ENCODE measurements around the gene CATSPERZ. TPM values are rescaled to one million over a fixed set of nuclear protein-coding genes. Genes with fewer than 3 reads are reported as not detected.

CATSPERZ gene
- total RNA-seq, 2 experiments from 2014 or later = 0.39 TPM; not detected in 1

DNA sequence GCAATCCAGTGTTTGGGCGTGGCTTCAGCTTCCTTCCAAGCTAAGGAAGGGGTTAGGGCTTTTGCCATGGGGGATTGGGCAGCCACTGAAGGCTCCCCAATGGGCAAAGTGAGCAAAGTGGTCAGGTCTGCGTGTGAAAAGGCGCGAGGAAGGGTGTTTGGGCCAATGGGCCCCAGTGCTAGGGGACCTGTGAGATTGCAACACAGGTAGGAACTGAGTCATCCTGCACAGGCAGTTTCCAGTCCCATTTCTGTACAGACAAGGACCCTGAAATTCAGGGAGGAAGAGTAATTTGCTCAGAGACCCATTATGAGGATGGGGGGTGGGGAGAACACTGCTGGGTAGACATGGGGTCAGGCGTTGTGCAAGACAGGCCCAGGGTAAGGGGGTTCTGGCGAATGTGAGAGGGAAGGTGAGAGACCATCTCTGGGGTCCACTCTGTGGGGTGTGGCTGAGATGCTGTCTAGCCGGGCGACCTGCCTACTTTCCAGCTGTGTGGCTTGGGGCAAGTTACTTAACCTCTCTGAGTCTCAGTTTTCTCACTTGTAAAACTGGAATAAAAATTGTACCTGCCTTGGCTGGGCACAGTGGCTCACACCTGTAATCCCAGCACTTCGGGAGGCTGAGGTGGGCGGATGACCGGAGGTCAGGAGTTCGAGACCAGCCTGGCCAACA lies 47.2 kb downstream of the CATSPERZ start:
- Mint-ChIP-seq H3K36me3 (ENCODE audit: low read depth) (peaks cover 23% of the 10 kb centered on the region), H3K27me3 (no peaks in the 10 kb centered on the region), H3K4me1 (peaks cover 2% of the 10 kb centered on the region), H3K9me3 (ENCODE audit: low read depth) (no peaks in the 10 kb centered on the region), H3K27ac (no peak overlapping the region), H3K4me3 (no peak overlapping the region)
- CTCF ChIA-PET = interaction anchor here (0.6 to 0.9 kb wide), 4 partner anchors 11 to 721 kb away, joined by 3 read pairs; no protein-coding TSS in a partner anchor
- ATAC-seq (no peak), DNase-seq (no peak)
- intact Hi-C loops (cut with DNase I, micrococcal nuclease) = loop anchor here in 1 of 2 experiments (10.0 kb wide), 1 partner anchor 767 kb away; the partner anchor contains the start of genes TM7SF2 and ZNHIT2
- POLR2A ChIA-PET = no interaction called here

DNA sequence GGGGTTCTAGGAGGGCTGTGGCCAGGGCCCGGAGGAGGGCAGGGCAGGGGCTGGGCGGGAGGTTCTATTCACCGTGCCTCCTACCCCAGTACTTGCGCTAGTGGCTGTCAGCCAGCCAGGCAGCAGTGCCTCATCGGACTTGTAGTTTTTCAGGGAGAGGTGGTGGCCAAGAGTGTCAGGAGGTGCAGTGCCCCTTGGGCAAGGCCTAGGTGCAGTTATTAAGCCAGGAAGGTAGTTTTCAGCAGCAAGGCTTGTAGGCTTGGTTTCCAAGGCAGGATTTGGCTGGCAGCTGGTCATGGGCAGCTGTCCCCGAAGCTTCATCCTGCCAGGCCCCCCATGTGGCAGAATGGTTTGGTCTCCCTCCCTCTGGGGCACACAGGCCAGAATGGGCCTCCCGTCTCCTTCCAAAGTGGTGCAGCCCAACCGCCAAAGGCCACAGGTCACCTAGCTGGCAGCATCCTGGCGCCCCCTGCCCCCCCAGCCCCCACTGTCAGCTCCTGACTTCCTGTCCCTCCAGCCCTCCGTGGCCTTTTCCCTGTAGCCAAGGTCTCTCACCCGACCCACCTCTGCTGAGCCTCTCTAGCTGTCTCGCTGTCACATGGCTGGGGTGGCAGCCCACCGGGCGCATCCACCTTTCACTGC lies 48.3 kb downstream of the CATSPERZ start:
- H3K4me3 Mint-ChIP-seq = no peak overlapping the region
- ChIA-PET POLR2A (no interaction called here), CTCF (interaction anchor here (1.1 kb wide), 2 partner anchors 12 to 101 kb away, joined by 3 to 6 read pairs; no protein-coding TSS in a partner anchor)
- ATAC-seq (no peak), DNase-seq (no peak)
- H3K9me3 Mint-ChIP-seq (ENCODE audit: low read depth) = no peaks in the 10 kb centered on the region
- H3K4me1 Mint-ChIP-seq = no peaks in the 10 kb centered on the region
- peaks cover 21% of the 10 kb centered on the region for H3K36me3 Mint-ChIP-seq (ENCODE audit: low read depth)
- H3K27me3 Mint-ChIP-seq = no peaks in the 10 kb centered on the region
- intact Hi-C loops (cut with DNase I, micrococcal nuclease) = loop anchor here in 1 of 2 experiments (10.0 kb wide), 1 partner anchor 766 kb away; the partner anchor contains the start of genes TM7SF2 and ZNHIT2
- no peak overlapping the region for H3K27ac Mint-ChIP-seq

DNA sequence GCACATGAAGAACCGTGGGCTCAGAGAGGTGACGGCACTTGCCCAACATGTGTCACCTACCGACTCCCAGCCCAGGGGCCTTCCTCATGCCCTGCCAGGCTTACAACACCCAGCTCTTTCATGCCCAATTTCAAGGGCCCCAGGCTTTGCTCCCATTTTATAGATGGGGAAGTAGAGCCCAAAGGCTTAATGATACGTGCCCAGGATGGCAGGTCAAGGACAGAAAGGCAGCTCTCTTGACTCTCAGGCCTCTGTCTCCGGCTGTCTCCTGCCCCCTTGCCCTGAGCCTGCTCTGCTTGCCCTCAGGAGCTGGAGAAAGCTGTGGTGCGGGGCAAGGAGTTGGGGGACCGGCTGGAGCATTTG lies 48.8 kb downstream of the CATSPERZ start:
- no peaks in the 10 kb centered on the region for H3K4me1 Mint-ChIP-seq
- H3K27ac Mint-ChIP-seq = no peak overlapping the region
- H3K27me3 Mint-ChIP-seq = no peaks in the 10 kb centered on the region
- peaks cover 21% of the 10 kb centered on the region for H3K36me3 Mint-ChIP-seq (ENCODE audit: low read depth)
- intact Hi-C loops (cut with DNase I, micrococcal nuclease) = loop anchor here in 1 of 2 experiments (10.0 kb wide), 1 partner anchor 766 kb away; the partner anchor contains the start of genes TM7SF2 and ZNHIT2
- no peak overlapping the region for H3K4me3 Mint-ChIP-seq
- ChIA-PET CTCF (interaction anchor here (1.1 kb wide), 2 partner anchors 11 to 100 kb away, joined by 3 to 6 read pairs; no protein-coding TSS in a partner anchor), POLR2A (no interaction called here)
- ATAC-seq (no peak), DNase-seq (no peak)
- H3K9me3 Mint-ChIP-seq (ENCODE audit: low read depth) = no peaks in the 10 kb centered on the region

DNA sequence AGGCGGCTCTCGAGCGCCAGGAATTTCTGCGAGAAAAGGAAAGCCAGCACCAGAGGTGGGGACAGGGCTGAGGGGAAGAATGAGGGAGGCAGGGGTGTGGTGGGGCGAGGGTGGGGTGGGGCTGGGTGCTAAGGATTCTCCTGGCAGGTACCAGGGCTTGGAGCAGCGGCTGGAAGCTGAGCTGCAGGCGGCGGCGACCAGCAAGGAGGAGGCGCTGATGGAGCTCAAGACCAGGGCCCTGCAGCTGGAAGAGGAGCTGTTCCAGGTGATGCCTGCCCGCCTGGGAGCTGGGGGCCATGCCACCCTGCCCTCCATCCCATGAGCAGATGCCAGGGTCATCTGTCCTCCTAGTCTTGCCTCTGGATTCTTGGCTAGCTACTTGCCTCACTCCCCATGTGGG lies 49.2 kb downstream of the CATSPERZ start:
- POLR2A ChIA-PET = interaction anchor here (0.6 kb wide), 1 partner anchor 145 kb away, joined by 5 read pairs; no protein-coding TSS in a partner anchor
- Mint-ChIP-seq H3K4me1 (no peaks in the 10 kb centered on the region), H3K4me3 (no peak overlapping the region), H3K36me3 (ENCODE audit: low read depth) (peaks cover 18% of the 10 kb centered on the region), H3K27ac (no peak overlapping the region), H3K9me3 (ENCODE audit: low read depth) (no peaks in the 10 kb centered on the region), H3K27me3 (no peaks in the 10 kb centered on the region)
- no peak for ATAC-seq
- no peak for DNase-seq
- CTCF ChIA-PET = interaction anchor here (1.1 kb wide), 2 partner anchors 11 to 100 kb away, joined by 3 to 6 read pairs; no protein-coding TSS in a partner anchor
- intact Hi-C loops (cut with DNase I, micrococcal nuclease) = loop anchor here in 1 of 2 experiments (10.0 kb wide), 1 partner anchor 765 kb away; the partner anchor contains the start of genes TM7SF2 and ZNHIT2

DNA sequence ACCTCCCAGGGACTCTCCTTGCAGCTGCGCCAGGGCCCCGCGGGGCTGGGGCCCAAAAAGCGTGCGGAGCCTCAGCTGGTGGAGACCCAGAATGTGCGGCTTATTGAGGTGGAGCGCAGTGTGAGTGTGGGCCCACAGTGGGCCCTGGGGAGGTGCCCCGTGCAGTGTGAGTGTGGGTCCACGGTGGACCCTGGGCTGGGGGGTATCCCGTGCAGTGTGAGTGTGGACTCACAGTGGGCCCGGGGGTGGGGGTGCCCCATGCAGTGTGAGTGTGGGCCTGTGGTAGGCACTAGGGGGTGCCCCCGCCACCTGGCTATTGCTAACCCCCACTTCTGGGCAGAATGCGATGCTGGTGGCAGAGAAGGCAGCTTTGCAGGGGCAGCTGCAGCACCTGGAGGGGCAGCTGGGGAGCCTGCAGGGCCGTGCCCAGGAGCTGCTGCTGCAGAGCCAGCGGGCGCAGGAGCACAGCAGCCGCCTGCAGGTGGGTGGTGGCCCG lies 51.0 kb downstream of the CATSPERZ start:
- Mint-ChIP-seq H3K36me3 (ENCODE audit: low read depth) (peaks cover 11% of the 10 kb centered on the region), H3K9me3 (ENCODE audit: low read depth) (no peaks in the 10 kb centered on the region), H3K27ac (no peak overlapping the region), H3K4me3 (no peak overlapping the region), H3K4me1 (peaks cover 6% of the 10 kb centered on the region), H3K27me3 (no peaks in the 10 kb centered on the region)
- no peak for ATAC-seq
- CTCF ChIA-PET = no interaction called here
- DNase-seq = no peak
- POLR2A ChIA-PET = no interaction called here
- intact Hi-C loops (cut with DNase I, micrococcal nuclease) = no loop called here

DNA sequence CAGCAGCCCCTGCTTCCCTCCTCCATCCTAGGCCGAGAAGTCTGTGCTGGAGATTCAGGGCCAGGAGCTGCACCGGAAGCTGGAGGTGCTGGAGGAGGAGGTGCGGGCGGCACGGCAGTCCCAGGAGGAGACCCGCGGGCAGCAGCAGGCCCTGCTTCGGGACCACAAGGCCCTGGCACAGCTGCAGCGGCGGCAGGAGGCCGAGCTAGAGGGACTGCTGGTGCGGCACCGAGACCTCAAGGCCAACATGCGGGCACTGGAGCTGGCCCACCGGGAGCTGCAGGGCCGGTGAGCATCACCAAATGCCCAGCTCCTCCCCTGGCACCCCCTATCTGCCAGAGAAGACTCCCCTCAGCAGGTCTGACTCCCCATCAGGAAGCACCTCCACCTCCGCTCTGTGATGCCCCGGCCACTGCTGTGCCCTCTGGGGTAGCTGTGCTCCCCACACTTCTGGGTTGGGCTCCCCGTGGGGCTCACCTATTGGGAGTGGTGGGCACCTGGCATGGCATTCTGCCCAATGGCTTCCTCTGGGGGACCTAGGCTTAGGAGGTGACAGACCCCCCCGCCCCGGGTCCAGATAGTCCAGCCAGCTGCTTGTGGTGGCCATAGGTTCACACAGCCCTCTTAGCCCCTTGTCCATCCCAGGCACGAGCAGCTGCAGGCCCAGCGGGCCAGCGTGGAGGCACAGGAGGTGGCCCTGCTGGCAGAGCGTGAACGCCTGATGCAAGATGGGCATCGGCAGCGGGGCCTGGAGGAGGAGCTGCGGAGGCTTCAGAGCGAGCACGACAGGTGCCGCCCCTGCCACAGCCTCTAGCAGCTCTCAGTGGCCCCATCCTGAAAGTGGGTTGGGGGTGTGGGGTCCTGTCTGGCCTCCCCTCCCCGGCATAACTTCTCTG lies 52.2 kb downstream of the CATSPERZ start:
- H3K27ac Mint-ChIP-seq = no peak overlapping the region
- H3K27me3 Mint-ChIP-seq = no peaks in the 10 kb centered on the region
- intact Hi-C loops (cut with DNase I, micrococcal nuclease) = no loop called here
- ChIA-PET POLR2A (interaction anchor here (0.6 kb wide), 1 partner anchor 11 kb away, joined by 3 read pairs; no protein-coding TSS in a partner anchor), CTCF (interaction anchor here (0.7 to 1.1 kb wide), 2 partner anchors 21 to 28 kb away, joined by 3 read pairs; no protein-coding TSS in a partner anchor)
- no peaks in the 10 kb centered on the region for H3K9me3 Mint-ChIP-seq (ENCODE audit: low read depth)
- ATAC-seq (no peak), DNase-seq (no peak)
- peaks cover 13% of the 10 kb centered on the region for H3K36me3 Mint-ChIP-seq (ENCODE audit: low read depth)
- H3K4me1 Mint-ChIP-seq = peaks cover 9% of the 10 kb centered on the region
- no peak overlapping the region for H3K4me3 Mint-ChIP-seq

DNA sequence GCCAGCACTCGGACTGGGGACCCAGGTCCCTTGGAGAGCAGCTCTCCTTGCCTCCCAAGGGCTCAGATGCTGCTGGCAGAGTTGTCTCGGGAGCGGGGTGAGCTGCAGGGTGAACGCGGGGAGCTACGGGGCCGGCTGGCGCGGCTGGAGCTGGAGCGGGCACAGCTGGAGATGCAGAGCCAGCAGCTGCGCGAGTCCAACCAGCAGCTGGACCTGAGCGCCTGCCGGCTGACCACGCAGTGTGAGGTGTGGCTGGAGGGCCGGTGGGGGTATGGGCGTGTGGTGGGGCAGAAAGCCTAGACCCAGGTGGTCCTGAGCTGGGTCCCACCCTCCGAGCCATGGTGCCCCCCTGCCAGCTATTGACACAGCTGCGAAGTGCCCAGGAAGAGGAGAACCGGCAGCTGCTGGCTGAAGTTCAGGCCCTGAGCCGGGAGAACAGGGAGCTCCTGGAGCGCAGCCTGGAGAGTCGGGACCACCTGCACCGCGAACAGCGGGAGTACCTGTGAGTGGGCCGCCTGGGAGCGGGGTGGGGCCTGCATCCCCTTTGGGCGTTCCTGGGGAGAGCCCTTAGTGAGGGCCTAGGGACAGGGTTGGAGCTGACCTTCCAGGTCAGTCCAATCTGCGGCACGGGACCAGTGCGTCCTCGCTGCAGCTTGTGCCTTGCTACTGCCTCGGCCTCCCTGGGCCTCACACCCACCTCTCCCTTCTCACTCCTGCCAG lies 53.0 kb downstream of the CATSPERZ start:
- ATAC-seq = no peak

DNA sequence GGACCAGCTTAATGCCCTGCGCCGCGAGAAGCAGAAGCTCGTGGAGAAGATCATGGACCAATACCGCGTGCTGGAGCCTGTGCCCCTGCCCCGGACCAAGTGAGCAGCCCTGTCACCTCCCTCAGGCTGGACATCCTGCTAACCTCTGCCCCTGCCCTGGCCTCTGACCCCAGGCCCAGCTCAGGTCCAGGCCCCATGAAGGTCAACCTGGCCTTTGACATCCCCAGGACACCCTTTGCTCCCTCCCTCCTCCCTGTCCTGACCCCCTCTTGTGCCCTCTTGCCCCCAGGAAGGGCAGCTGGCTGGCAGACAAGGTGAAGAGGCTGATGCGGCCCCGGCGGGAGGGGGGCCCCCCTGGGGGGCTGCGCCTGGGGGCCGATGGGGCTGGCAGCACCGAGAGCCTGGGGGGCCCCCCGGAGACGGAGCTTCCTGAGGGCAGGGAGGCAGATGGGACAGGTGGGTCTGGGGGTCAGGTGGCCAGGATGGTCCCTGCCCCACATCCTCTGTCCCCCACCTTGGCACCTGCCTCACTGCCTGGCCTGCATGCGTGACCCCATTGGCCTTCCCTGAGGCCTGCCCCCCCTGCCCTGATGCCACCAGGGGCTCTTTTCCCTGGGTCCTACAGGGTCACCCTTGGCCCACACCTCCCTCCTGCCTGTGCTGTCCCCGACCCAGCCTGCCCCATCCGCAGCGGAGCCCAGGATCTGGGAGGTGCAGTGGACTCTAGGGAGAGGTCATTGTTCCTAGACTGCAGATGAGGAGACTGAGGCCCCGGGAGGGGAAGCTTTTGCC lies 53.8 kb downstream of the CATSPERZ start:
- POLR2A ChIA-PET = interaction anchor here (0.5 to 1.2 kb wide), 2 partner anchors 14 to 36 kb away, joined by 4 to 6 read pairs; partner anchors contain the start of genes CCDC88B, PRDX5 and TRMT112
- Mint-ChIP-seq H3K4me3 (no peak overlapping the region), H3K9me3 (ENCODE audit: low read depth) (no peaks in the 10 kb centered on the region), H3K27me3 (no peaks in the 10 kb centered on the region), H3K36me3 (ENCODE audit: low read depth) (peaks cover 11% of the 10 kb centered on the region), H3K4me1 (peaks cover 21% of the 10 kb centered on the region), H3K27ac (no peak overlapping the region)
- ATAC-seq = no peak
- CTCF ChIA-PET = interaction anchor here (0.7 to 1.1 kb wide), 3 partner anchors 8 to 250 kb away, joined by 3 to 4 read pairs (median 3); no protein-coding TSS in a partner anchor
- no peak for DNase-seq
- intact Hi-C loops (cut with DNase I, micrococcal nuclease) = no loop called here

More for the DNA sequence above, 53.0 kb downstream of the CATSPERZ start:
- ChIA-PET CTCF (interaction anchor here (0.7 to 1.1 kb wide), 2 partner anchors 22 to 27 kb away, joined by 3 read pairs; no protein-coding TSS in a partner anchor), POLR2A (interaction anchor here (0.5 to 1.2 kb wide), 2 partner anchors 13 to 36 kb away, joined by 4 to 6 read pairs; partner anchors contain the start of genes CCDC88B, PRDX5 and TRMT112)
- Mint-ChIP-seq H3K27ac (no peak overlapping the region), H3K36me3 (ENCODE audit: low read depth) (peaks cover 13% of the 10 kb centered on the region), H3K4me1 (peaks cover 17% of the 10 kb centered on the region), H3K4me3 (no peak overlapping the region), H3K9me3 (ENCODE audit: low read depth) (no peaks in the 10 kb centered on the region), H3K27me3 (no peaks in the 10 kb centered on the region)
- intact Hi-C loops (cut with DNase I, micrococcal nuclease) = no loop called here
- no peak for DNase-seq
